GM19463 (cell line): ENCODE results near the gene GABRB1.
"Not testable (repeated sequence)": the region's sequence is repeated elsewhere in the genome, so short reads cannot be mapped to it uniquely, and the experiment has no call there.

Experiments used
- ATAC-seq: cut with Tn5 transposase; IDR thresholded peaks from one replicate; pipeline ENCODE4 v1.9.1; 2021; ENCODE audit warnings: mild to moderate bottlenecking, moderate library complexity; ENCODE audit not compliant: unreplicated experiment

GABRB1 gene

DNA sequence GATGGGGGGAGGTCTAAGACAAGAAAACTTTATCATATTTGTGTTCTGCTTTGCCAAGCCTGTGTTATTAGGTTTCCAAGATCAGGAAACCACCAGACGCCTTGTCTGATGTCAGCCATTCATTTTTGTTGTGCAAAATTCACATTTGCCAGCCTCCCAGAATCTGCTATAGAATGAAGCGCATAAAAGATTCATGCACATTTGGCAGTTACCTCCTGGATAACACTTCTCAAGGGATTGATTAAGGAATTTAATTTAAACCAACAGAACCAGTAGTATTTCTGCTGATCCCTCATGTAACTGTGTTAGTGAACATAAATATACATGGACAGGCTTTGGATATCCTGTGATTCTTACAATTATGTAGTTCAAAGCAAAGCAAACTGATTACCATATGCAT is 244.2 kb downstream of the GABRB1 start:
- ATAC-seq, result no peak

GRCh38 chr4:47278631-47279030 is 247.3 kb downstream of the GABRB1 start:
- no peak for ATAC-seq

DNA sequence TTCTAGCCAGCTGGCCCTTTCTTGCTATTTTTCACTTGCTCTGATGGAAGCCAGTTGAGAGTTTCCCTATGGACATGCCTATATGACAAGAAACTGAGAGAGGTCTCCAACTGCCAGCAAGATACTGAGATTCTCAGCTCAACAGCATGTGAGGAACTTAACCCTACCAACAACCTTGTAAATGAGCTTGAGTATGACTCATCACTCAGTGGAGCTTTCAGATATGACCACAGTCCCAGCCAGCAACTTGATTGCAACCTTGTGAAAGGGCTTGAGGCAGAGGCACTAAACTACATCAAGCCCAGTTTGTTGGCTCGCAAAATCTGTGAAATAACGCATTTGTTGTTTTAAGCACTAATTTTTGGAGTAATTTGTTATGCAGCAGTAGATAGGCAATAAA is 256.4 kb downstream of the GABRB1 start:
- ATAC-seq, result peak; percentile 93

GRCh38 chr4:47289805-47290204 is 258.4 kb downstream of the GABRB1 start:
- no peak for ATAC-seq

DNA sequence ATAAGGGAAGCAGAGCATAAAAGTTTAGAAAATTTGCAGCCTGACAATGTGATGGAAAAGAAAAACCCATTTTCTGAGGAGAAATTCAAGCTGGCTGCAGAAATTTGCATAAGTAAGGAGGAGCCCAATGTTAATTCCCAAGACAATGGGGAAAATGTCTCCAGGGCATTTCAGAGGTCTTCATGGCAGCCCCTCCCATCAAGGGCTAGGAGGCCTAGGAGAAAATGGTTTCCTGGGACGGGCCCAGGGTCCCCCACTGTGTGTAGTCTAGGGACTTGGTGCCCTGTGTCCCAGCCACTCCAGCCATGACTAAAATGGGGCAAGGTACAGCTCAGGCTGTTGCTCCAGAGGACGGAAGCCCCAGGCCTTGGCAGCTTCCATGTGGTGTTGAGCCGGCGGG is 259.5 kb downstream of the GABRB1 start:
- not testable (repeated sequence) for ATAC-seq

- ATAC-seq, result no peak
Observed at GRCh38 chr4:47309165-47309564, 277.8 kb downstream of the GABRB1 start.

GRCh38 chr4:47312170-47312569 is 280.8 kb downstream of the GABRB1 start:
- no peak for ATAC-seq

GRCh38 chr4:47313384-47313783 is 282.0 kb downstream of the GABRB1 start:
- no peak for ATAC-seq

- peak; percentile 85 for ATAC-seq
Observed at GRCh38 chr4:47315346-47315745, 284.0 kb downstream of the GABRB1 start.

- ATAC-seq, result no peak
Observed at GRCh38 chr4:47326025-47326424, 294.7 kb downstream of the GABRB1 start.

GRCh38 chr4:47330866-47331265 is 299.5 kb downstream of the GABRB1 start:
- ATAC-seq, result no peak

GRCh38 chr4:47334652-47335051 is 303.3 kb downstream of the GABRB1 start:
- no peak for ATAC-seq

DNA sequence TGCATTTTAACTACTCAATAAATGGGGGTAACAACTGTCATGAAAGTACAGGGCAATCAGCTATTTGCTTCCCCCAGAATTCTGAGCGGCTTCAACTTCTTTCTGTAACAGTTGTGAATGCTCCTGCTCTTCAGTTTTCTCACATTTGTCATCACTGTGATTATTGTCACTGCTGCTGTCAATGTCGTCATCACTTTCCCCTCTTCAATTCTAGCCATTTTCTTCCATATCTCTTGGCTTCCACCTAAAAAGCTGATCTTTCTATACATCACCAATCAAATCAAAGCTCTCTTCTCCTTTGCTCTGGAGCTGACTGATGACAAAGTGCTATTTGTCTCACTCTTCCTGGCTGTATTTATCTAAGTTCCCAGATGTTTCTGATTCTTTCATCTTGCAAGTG is 306.5 kb downstream of the GABRB1 start:
- no peak for ATAC-seq

DNA sequence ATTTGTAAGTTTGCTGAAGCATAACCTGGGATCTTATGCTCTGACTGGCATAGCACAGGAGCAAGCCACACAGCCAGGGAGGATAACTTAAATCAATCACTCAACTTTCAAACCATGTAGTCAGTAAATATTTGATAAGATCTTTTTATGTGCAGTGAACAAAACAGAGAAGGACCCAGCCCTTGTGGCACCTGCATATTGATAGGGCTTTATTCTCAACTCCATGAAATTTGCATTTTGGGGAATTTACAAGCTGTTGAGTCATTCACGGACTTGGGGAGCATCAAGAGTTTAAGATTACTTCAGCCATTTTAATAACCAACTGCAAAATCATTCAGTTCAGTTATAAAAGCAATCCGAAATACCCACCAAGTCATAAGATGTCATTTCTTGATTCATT is 309.5 kb downstream of the GABRB1 start:
- ATAC-seq, result no peak

DNA sequence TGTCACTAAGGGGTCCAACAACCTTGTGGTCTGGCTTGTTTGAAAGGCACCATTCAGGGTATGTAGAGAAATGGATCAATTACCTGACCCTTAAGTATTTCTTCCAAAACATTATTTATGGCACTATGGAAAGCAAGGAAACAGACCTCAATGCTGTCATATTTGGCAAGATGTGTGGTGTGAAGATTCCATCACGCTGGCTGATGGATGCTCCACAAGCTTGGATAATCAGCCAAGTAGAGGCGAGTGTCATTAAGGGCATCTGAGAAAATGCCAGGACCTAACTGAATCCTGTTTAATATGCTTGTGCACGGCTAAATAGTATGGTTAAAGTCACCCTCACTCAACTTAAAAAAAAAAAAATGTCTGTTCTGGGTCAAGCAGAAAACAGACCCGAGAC is 311.4 kb downstream of the GABRB1 start:
- no peak for ATAC-seq

DNA sequence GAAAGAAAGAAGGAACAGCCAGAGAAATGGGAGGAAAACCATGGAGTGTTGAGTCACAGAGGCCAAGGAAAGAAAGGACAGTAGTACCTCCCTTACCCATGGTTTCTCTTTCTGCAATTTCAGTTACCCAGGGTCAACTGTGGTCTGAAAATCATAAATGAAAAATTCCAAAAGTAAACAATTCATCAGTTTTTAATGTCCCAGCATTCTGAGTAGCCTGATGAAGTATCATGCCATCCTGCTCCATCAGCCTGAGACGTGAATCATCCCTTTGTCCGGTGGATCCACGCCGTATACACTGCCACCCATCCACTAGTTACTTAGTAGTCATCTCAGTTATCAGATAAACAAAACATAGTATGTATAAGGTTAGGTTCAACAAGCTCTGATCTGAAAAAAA is 318.0 kb downstream of the GABRB1 start:
- ATAC-seq, result no peak

GRCh38 chr4:47355568-47355967 is 324.2 kb downstream of the GABRB1 start:
- ATAC-seq, result no peak

- ATAC-seq, result no peak
Observed at GRCh38 chr4:47359891-47360290, 328.5 kb downstream of the GABRB1 start.

DNA sequence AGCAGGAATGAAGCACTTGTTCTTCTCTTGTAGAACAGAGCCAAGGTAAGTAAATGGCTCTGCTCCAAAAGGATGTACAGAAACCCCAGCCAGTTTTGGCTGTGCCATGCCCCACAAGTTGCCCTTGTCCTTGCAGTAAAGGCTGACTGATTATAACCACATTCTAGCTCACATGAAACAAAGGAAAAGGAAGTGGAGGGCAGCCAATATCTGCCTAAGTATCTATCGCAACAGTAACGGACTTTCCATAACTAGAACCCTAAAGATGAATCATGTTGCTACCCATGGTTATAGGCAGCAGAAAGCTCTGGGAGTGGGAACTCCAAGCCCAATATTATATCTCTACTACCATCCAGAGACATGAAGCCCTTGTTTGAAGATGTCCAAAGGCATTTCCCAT is 336.4 kb downstream of the GABRB1 start:
- ATAC-seq, result no peak

- no peak for ATAC-seq
Observed at GRCh38 chr4:47368211-47368610, 336.8 kb downstream of the GABRB1 start.

DNA sequence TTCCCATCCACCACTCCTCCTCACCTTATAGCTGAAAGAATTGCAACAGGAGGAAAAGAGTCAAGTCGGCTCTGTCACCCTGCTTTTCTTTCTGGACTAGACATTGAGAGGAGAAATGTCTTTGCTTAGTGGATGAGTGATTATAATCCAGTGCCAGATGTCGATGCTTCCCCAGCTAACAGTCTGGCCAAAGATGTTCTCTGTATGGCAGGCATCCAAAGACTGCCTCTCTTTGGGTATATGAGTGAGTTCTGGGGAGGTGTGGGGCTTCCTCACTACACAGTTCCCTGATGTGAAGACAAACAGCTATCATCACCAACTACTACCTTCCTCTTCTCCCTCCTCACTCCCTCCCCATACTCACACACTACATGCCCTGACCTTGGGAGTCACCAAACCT is 341.2 kb downstream of the GABRB1 start:
- peak; percentile 9 for ATAC-seq

DNA sequence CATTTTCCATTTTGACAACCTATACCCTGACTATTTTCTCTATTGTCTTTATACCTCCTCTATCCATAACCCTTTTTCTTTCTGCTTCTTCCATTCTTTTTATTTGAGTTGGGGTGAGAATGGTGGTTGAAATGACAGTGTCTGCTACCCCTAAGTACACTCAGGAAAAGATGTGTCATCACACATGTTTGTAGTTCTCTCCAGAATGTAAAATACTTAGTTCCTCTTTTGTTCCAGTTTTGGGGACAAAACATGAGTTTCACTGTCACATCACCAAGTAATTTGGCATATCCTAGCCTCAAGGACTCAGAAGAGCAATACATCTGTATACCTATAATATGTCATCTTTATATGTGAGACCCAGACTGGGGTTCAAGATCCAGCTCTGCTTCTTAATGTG is 341.8 kb downstream of the GABRB1 start:
- ATAC-seq, result peak; percentile 70

- no peak for ATAC-seq
Observed at GRCh38 chr4:47373709-47374108, 342.3 kb downstream of the GABRB1 start.

- no peak for ATAC-seq
Observed at GRCh38 chr4:47374477-47374876, 343.1 kb downstream of the GABRB1 start.
